H1 (cell line): ENCODE data around the gene CREBBP. TPM values are rescaled to one million over a fixed set of nuclear protein-coding genes. Genes with fewer than 3 reads are reported as not detected.

Experiments used
- CTCF ChIA-PET: fragments of 300-600 bp; sonication (Branson Sonifier 250); formaldehyde crosslinking; loops from one replicate; lab custom pipeline; 2021; ENCODE audit not compliant: partially characterized antibody; lab: Charles Lee
- POLR2A ChIA-PET: fragments of 300-600 bp; sonication (Branson Sonifier 250); formaldehyde crosslinking; loops from one replicate; lab custom pipeline; 2021; ENCODE audit warnings: inconsistent platforms; ENCODE audit not compliant: partially characterized antibody; lab: Charles Lee
- DNase-seq, 2 experiments: peaks; one replicate each; pipeline versions ENCODE4 v3.0.0 to v3.0.0-alpha.2; 2010 to 2022; ENCODE audit warnings: low spot score in 2 of 2, low read depth in 1 of 2, mixed read lengths in 1 of 2
- FAIRE-seq: peaks from 2 replicates; lab custom pipeline; 2011; peaks lifted over from hg19 to GRCh38; lab: Jason Lieb, UNC
- H2AFZ ChIP-seq: 2 replicates; pipeline ENCODE4 v1.8.1; 2012; ENCODE audit warnings: low read length, inconsistent platforms
- H2AK5ac ChIP-seq: 2 replicates; pipeline ENCODE4 v1.6.1; 2013; ENCODE audit warnings: low read depth, low read length
- H2BK120ac ChIP-seq: replicated peaks from 2 replicates; pipeline ENCODE3; 2013; ENCODE audit warnings: low read depth, low read length, inconsistent platforms
- H2BK12ac ChIP-seq: 2 replicates; pipeline ENCODE4 v1.6.1; 2013; ENCODE audit warnings: low read depth, low read length
- H2BK15ac ChIP-seq: 2 replicates; pipeline ENCODE4 v1.6.1; 2013; ENCODE audit warnings: low read length
- H2BK20ac ChIP-seq: 2 replicates; pipeline ENCODE4 v1.6.1; 2013; ENCODE audit warnings: low read length
- H2BK5ac ChIP-seq: 2 replicates; pipeline ENCODE4 v1.6.1; 2013; ENCODE audit warnings: low read depth, low read length
- H3K14ac ChIP-seq: 2 replicates; pipeline ENCODE4 v1.6.1; 2013; ENCODE audit warnings: inconsistent platforms; ENCODE audit not compliant: insufficient read length
- H3K18ac ChIP-seq: 2 replicates; pipeline ENCODE4 v1.6.1; 2013; ENCODE audit warnings: low read length; ENCODE audit errors: extremely low read depth
- H3K23ac ChIP-seq: 2 replicates; pipeline ENCODE4 v1.6.1; 2013; ENCODE audit warnings: inconsistent platforms; ENCODE audit not compliant: insufficient read length
- H3K23me2 ChIP-seq: 2 replicates; pipeline ENCODE4 v1.6.1; 2013; ENCODE audit warnings: low read depth, low read length
- H3K27ac ChIP-seq: 2 replicates; pipeline ENCODE4 v1.6.1; 2011; ENCODE audit warnings: low read depth, low read length, inconsistent platforms
- H3K27me3 ChIP-seq, 4 experiments: replicated peaks in 1 of 4; 1 replicate in 1 of 4; 2 replicates in 3 of 4; pipeline versions ENCODE4 v1.6.1 to v1.8.1; 2011 to 2013; ENCODE audit warnings: low read length in 3 of 4, mild to moderate bottlenecking in 3 of 4, inconsistent platforms in 2 of 4, mixed read lengths in 2 of 4, moderate library complexity in 1 of 4; ENCODE audit not compliant: control insufficient read depth in 3 of 4, insufficient read depth in 3 of 4; ENCODE audit errors: extremely low read depth in 1 of 4
- H3K36me3 ChIP-seq, 4 experiments: 2 replicates each; pipeline versions ENCODE4 v1.6.1 to v1.8.1; 2011 to 2013; ENCODE audit warnings: mild to moderate bottlenecking in 4 of 4, low read length in 3 of 4, moderate library complexity in 2 of 4, control low read depth in 1 of 4, inconsistent platforms in 1 of 4; ENCODE audit not compliant: insufficient read depth in 4 of 4, control insufficient read depth in 2 of 4
- H3K4ac ChIP-seq: replicated peaks from 2 replicates; pipeline ENCODE3; 2013; ENCODE audit warnings: low read length, low read depth, mixed read lengths, inconsistent platforms; ENCODE audit not compliant: insufficient read length
- H3K4me1 ChIP-seq, 4 experiments: replicated peaks in 1 of 4; 1 replicate in 1 of 4; 2 replicates in 3 of 4; pipeline versions ENCODE4 v1.6.1 to v1.8.1; 2011 to 2013; ENCODE audit warnings: low read length in 3 of 4, inconsistent platforms in 2 of 4, mixed read lengths in 1 of 4; ENCODE audit not compliant: insufficient read depth in 4 of 4, control insufficient read depth in 3 of 4
- H3K4me2 ChIP-seq, 2 experiments: 2 replicates each; pipeline versions ENCODE4 v1.6.1 to v1.8.1; 2011 to 2013; ENCODE audit warnings: low read depth in 2 of 2, low read length in 2 of 2, control low read depth in 1 of 2, inconsistent platforms in 1 of 2, mild to moderate bottlenecking in 1 of 2; ENCODE audit not compliant: insufficient read depth in 1 of 2
- H3K4me3 ChIP-seq, 4 experiments: fragments of 200-600, 300-600 bp in 1 of 4; sonication (generic), shearing (Covaris generic), sonication (Bioruptor Twin) in 1 of 4; 2 replicates each; pipeline versions ENCODE4 v1.5.1 to v1.8.1; 2011 to 2016; ENCODE audit warnings: low read length in 4 of 4, low read depth in 3 of 4, control low read depth in 2 of 4, inconsistent platforms in 2 of 4, mild to moderate bottlenecking in 2 of 4, mixed read lengths in 1 of 4, moderate library complexity in 1 of 4; ENCODE audit not compliant: insufficient read depth in 2 of 4; ENCODE audit errors: extremely low read depth in 1 of 4
- H3K56ac ChIP-seq: replicated peaks from 2 replicates; pipeline ENCODE3; 2013; ENCODE audit warnings: low read depth, mild to moderate bottlenecking, mixed read lengths, low read length, inconsistent platforms; ENCODE audit not compliant: insufficient read length
- H3K79me1 ChIP-seq: 2 replicates; pipeline ENCODE4 v1.6.1; 2013; ENCODE audit warnings: low read depth, low read length, control low read depth
- H3K79me2 ChIP-seq, 2 experiments: 2 replicates each; pipeline versions ENCODE4 v1.6.1 to v1.8.1; 2012 to 2013; ENCODE audit warnings: low read length in 2 of 2, mild to moderate bottlenecking in 2 of 2, inconsistent platforms in 1 of 2; ENCODE audit not compliant: insufficient read depth in 2 of 2, control insufficient read depth in 1 of 2
- H3K9ac ChIP-seq, 4 experiments: replicated peaks in 1 of 4; 1 replicate in 1 of 4; 2 replicates in 3 of 4; pipeline versions ENCODE4 v1.6.1 to v1.8.1; 2011 to 2013; ENCODE audit warnings: low read depth in 3 of 4, low read length in 3 of 4, control low read depth in 2 of 4, mild to moderate bottlenecking in 2 of 4, moderate library complexity in 2 of 4, inconsistent platforms in 1 of 4; ENCODE audit errors: extremely low read depth in 1 of 4
- H3K9me3 ChIP-seq, 2 experiments: 2 replicates each; pipeline versions ENCODE4 v1.6.1 to v1.8.1; 2012 to 2013; ENCODE audit warnings: mild to moderate bottlenecking in 2 of 2, moderate library complexity in 2 of 2, control low read depth in 1 of 2, inconsistent platforms in 1 of 2, low read depth in 1 of 2, low read length in 1 of 2, mixed read lengths in 1 of 2; ENCODE audit not compliant: insufficient read depth in 2 of 2
- H4K20me1 ChIP-seq, 2 experiments: replicated peaks in 1 of 2; 2 replicates each; pipeline versions ENCODE3 to v1.8.1; 2011 to 2013; ENCODE audit warnings: inconsistent platforms in 2 of 2, low read length in 2 of 2, mild to moderate bottlenecking in 1 of 2; ENCODE audit not compliant: insufficient read depth in 2 of 2, control insufficient read depth in 1 of 2
- H4K5ac ChIP-seq: 2 replicates; pipeline ENCODE4 v1.6.1; 2013; ENCODE audit warnings: low read length, low read depth, mixed read lengths, inconsistent platforms; ENCODE audit not compliant: insufficient read length
- H4K8ac ChIP-seq: 2 replicates; pipeline ENCODE4 v1.8.0; 2013; ENCODE audit warnings: mild to moderate bottlenecking, moderate library complexity, low read length, inconsistent platforms; ENCODE audit not compliant: insufficient read depth; ENCODE audit errors: extremely low read depth
- H4K91ac ChIP-seq: replicated peaks from 2 replicates; pipeline ENCODE3; 2013; ENCODE audit warnings: low read length, mixed read lengths, inconsistent platforms; ENCODE audit not compliant: insufficient read length
- KDM5A ChIP-seq: fragments of 200-600 bp; IDR thresholded peaks from 2 replicates; pipeline ENCODE4 v1.7.1; 2012; ENCODE audit warnings: mild to moderate bottlenecking, low read length, inconsistent platforms, mixed read lengths
- WGBS, 2 experiments: shearing (Covaris generic) in 1 of 2; methylation state at CpG; one replicate each; pipeline versions ENCODE4 v1.1.6 to v1.1.7; 2013 to 2015; ENCODE audit warnings: low lambda C conversion rate in 2 of 2, mixed read lengths in 2 of 2, inconsistent platforms in 1 of 2, low coverage in 1 of 2, missing lambda C conversion rate in 1 of 2; ENCODE audit not compliant: insufficient replicate concordance in 2 of 2, insufficient coverage in 1 of 2, insufficient read length in 1 of 2; ENCODE audit errors: extremely low coverage in 1 of 2, missing lambda C conversion rate in 1 of 2; 5-methylcytosine and 5-hydroxymethylcytosine counted together
- polyA plus RNA-seq, 7 experiments: library from polyadenylated mRNA; depleted of rRNA in 3 of 7; stranded (reverse) in 5 of 7; unstranded in 2 of 7; fragments of >200 nt in 5 of 7; fragments of 200-250 nt in 2 of 7; gene quantifications; 1 replicate in 5 of 7; 2 replicates in 1 of 7; 4 replicates in 1 of 7; pipeline versions ENCODE4 v1.2.1 to v1.2.3, GENCODE V29; 2011 to 2013; ENCODE audit warnings: missing spikeins in 2 of 7, mixed read lengths in 2 of 7
- total RNA-seq: library from RNA; stranded (reverse); fragmentation: NEBNext Ultra II Directional; extraction: Animal tissue kit (Norgen Biotek cat#: 25700); gene quantifications from 2 replicates; pipeline ENCODE4 v1.2.1, GENCODE V29; 2021

Gene CREBBP
- total and polyA plus RNA-seq, 2 of the 8 experiments (the other 6 are each of a cell fraction or from before 2014, with no cell fraction given): 10.0 to 60.1 TPM

DNA sequence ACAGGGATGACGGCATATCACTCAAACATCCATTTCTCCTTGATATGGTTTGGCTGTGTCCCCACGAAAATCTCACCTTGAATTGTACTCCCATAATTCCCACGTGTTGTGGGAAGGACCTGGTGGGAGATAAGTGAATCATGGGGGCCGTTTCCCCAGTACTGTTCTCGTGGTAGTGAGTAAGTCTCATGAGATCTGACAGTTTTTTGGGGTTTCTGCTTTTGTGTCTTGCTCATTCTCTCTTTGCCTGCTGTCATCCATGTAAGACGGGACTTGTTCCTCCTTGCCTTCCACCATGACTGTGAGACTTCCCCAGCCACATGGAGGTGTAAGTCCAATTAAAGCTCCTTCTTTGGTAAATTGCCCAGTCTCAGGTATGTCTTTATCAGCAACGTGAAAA is 193.5 kb downstream of the CREBBP start:
- no peak overlapping the region for H3K23ac ChIP-seq
- POLR2A ChIA-PET: interaction anchor here (2.1 kb wide), 1 partner anchor 11 kb away, joined by 7 read pairs; no protein-coding TSS in a partner anchor
- H3K4me2 ChIP-seq: no peak overlapping the region
- no peaks in the 10 kb centered on the region for H3K9me3 ChIP-seq
- H3K79me1 ChIP-seq: no peaks in the 10 kb centered on the region
- H2AFZ ChIP-seq: no peak overlapping the region
- H3K18ac ChIP-seq: no peak overlapping the region
- H2BK15ac ChIP-seq: no peak overlapping the region
- H3K9ac ChIP-seq: no peak overlapping the region
- no peak overlapping the region for H3K56ac ChIP-seq
- H3K23me2 ChIP-seq: no peaks in the 10 kb centered on the region
- H4K91ac ChIP-seq: no peak overlapping the region
- no peak overlapping the region for H2BK5ac ChIP-seq
- no peaks in the 10 kb centered on the region for H3K4me1 ChIP-seq
- no peak overlapping the region for H2BK12ac ChIP-seq
- no peak for DNase-seq
- H4K20me1 ChIP-seq: peaks cover 9 to 11% of the 10 kb centered on the region in 2 experiments
- no peak overlapping the region for H3K4ac ChIP-seq
- no peak overlapping the region for H3K4me3 ChIP-seq
- H3K27me3 ChIP-seq: no peaks in the 10 kb centered on the region
- H2BK20ac ChIP-seq: no peak overlapping the region
- H3K14ac ChIP-seq: no peak overlapping the region
- 86% methylated on average over 7 of the region's 7 CpGs; no CpG with 5 or more reads in 1 of the 2 experiments for WGBS, 2 experiments
- no peak overlapping the region for H3K27ac ChIP-seq
- peaks cover 23 to 54% (median 40%) of the 10 kb centered on the region in 4 experiments for H3K36me3 ChIP-seq
- CTCF ChIA-PET: interaction anchor here (0.9 to 3.4 kb wide), 5 partner anchors 9 to 33 kb away, joined by 3 to 15 read pairs (median 3); partner anchors contain the start of gene DNASE1
- no peak overlapping the region for H2AK5ac ChIP-seq
- FAIRE-seq: no peak
- no peak overlapping the region for H4K5ac ChIP-seq
- TF ChIP-seq KDM5A: no peak
- no peak overlapping the region for H2BK120ac ChIP-seq
- H3K79me2 ChIP-seq: 0 out of 4 replicates have a peak, but pooled peaks cover 0 to 2% of the 10 kb centered on the region in 2 experiments
- no peak overlapping the region for H4K8ac ChIP-seq
